Neural cell (in vitro differentiated cells): ENCODE data around the gene KLK8. TPM values are rescaled to one million over a fixed set of nuclear protein-coding genes. Genes with fewer than 3 reads are reported as not detected.
"Not testable (repeated sequence)": the region's sequence is repeated elsewhere in the genome, so short reads cannot be mapped to it uniquely, and the experiment has no call there.

Experiments
- H2AFZ ChIP-seq: fragments of 200-600, 300-800 bp; sonication (generic), shearing (Covaris generic); 2 replicates; pipeline ENCODE4 v1.6.0; 2014; ENCODE audit warnings: low read depth, mild to moderate bottlenecking, antibody characterized with exemption, low read length, moderate library complexity
- H3F3A ChIP-seq: fragments of 200-600 bp; shearing (Covaris generic); 2 replicates; pipeline ENCODE4 v1.6.1; 2016; ENCODE audit warnings: mild to moderate bottlenecking, moderate library complexity, mixed read lengths, antibody characterized with exemption, low read length; ENCODE audit not compliant: insufficient read depth, poor library complexity, severe bottlenecking
- H3K27ac ChIP-seq: fragments of 200-600, 300-800 bp; sonication (generic), shearing (Covaris generic); 2 replicates; pipeline ENCODE4 v1.5.1; 2014; ENCODE audit warnings: mild to moderate bottlenecking, low read length, moderate library complexity
- H3K27me3 ChIP-seq: fragments of 300-800, 200-600 bp; sonication (generic), shearing (Covaris generic); 2 replicates; pipeline ENCODE4 v1.6.0; 2014; ENCODE audit warnings: mild to moderate bottlenecking, low read depth, low read length, moderate library complexity; ENCODE audit not compliant: insufficient read depth
- H3K36me3 ChIP-seq: fragments of 300-800, 200-600 bp; sonication (generic), shearing (Covaris generic); 2 replicates; pipeline ENCODE4 v1.5.1; 2014; ENCODE audit warnings: mild to moderate bottlenecking, antibody characterized with exemption, low read length, moderate library complexity; ENCODE audit not compliant: insufficient read depth
- H3K4me2 ChIP-seq: fragments of 300-800, 200-600 bp; sonication (generic), shearing (Covaris generic); 2 replicates; pipeline ENCODE4 v1.6.0; 2014; ENCODE audit warnings: mild to moderate bottlenecking, low read length
- H3K4me3 ChIP-seq: fragments of 300-800, 200-600 bp; sonication (generic), shearing (Covaris generic); 2 replicates; pipeline ENCODE4 v1.5.1; 2014; ENCODE audit warnings: mild to moderate bottlenecking, low read length, moderate library complexity
- H3K79me2 ChIP-seq: fragments of 200-600 bp; shearing (Covaris generic); replicated peaks from 2 replicates; pipeline ENCODE4 v1.6.0; 2014; ENCODE audit warnings: mild to moderate bottlenecking, low read length, moderate library complexity; ENCODE audit not compliant: insufficient read depth
- H3K9ac ChIP-seq: fragments of 300-800, 200-600 bp; sonication (generic), shearing (Covaris generic); 2 replicates; pipeline ENCODE4 v1.6.1; 2016; ENCODE audit warnings: mild to moderate bottlenecking, low read length, mixed read lengths
- H3K9me2 ChIP-seq: fragments of 200-600 bp; shearing (Covaris generic); 2 replicates; pipeline ENCODE4 v1.6.1; 2016; ENCODE audit warnings: mild to moderate bottlenecking, low read length, mixed read lengths; ENCODE audit not compliant: insufficient read depth
- H3K9me3 ChIP-seq: fragments of 200-600, 300-800 bp; sonication (generic), shearing (Covaris generic); 2 replicates; pipeline ENCODE4 v1.6.1; 2016; ENCODE audit warnings: mild to moderate bottlenecking, mixed run types, low read length, moderate library complexity, mixed read lengths
- H4K20me1 ChIP-seq: fragments of 200-600 bp; shearing (Covaris generic); 2 replicates; pipeline ENCODE4 v1.6.1; 2016; ENCODE audit warnings: mild to moderate bottlenecking, mixed run types; ENCODE audit not compliant: insufficient read depth
- EP300 ChIP-seq: fragments of 450-650 bp; conservative IDR thresholded peaks from 2 replicates; pipeline ENCODE4 v1.6.1; 2014; ENCODE audit warnings: antibody characterized with exemption, mild to moderate bottlenecking, moderate library complexity; ENCODE audit not compliant: poor library complexity, severe bottlenecking
- EZH2 ChIP-seq: fragments of 200-600, 300-800 bp; shearing (Covaris generic), sonication (generic); IDR thresholded peaks from 2 replicates; pipeline ENCODE4 v1.6.1; 2014; ENCODE audit warnings: antibody characterized with exemption, low read length, borderline replicate concordance, mild to moderate bottlenecking; ENCODE audit not compliant: insufficient read depth, poor library complexity, severe bottlenecking
- MXI1 ChIP-seq: fragments of 450-650 bp; conservative IDR thresholded peaks from 2 replicates; pipeline ENCODE4 v1.6.1; 2014; ENCODE audit warnings: antibody characterized with exemption, mild to moderate bottlenecking; ENCODE audit not compliant: poor library complexity, severe bottlenecking
- POLR2AphosphoS5 ChIP-seq: IDR thresholded peaks from 2 replicates; pipeline ENCODE4 v1.6.1; 2012
- RAD21 ChIP-seq: fragments of 450-650 bp; conservative IDR thresholded peaks from 2 replicates; pipeline ENCODE4 v1.6.1; 2014; ENCODE audit warnings: antibody characterized with exemption, mild to moderate bottlenecking, moderate library complexity
- SMC3 ChIP-seq: fragments of 450-650 bp; conservative IDR thresholded peaks from 2 replicates; pipeline ENCODE4 v1.6.1; 2014; ENCODE audit warnings: antibody characterized with exemption, mild to moderate bottlenecking, moderate library complexity; ENCODE audit not compliant: poor library complexity
- TAF1 ChIP-seq: IDR thresholded peaks from 2 replicates; pipeline ENCODE4 v1.6.1; 2012; ENCODE audit warnings: low read depth
- polyA plus RNA-seq: library from polyadenylated mRNA; depleted of rRNA; stranded (reverse); fragments of >200 nt; gene quantifications from 2 replicates; pipeline ENCODE4 v1.2.3, GENCODE V29; 2014
- TF ChIP-seq, protein P1 (sequence below): IDR thresholded peaks from 2 replicates; pipeline ENCODE4 v1.6.1; 2012; ENCODE audit warnings: borderline replicate concordance
- TF ChIP-seq, protein P2 (sequence below): fragments of 450-650 bp; IDR thresholded peaks from 2 replicates; pipeline ENCODE4 v1.5.1; 2014; ENCODE audit warnings: antibody characterized with exemption, mild to moderate bottlenecking, moderate library complexity; ENCODE audit not compliant: poor library complexity, severe bottlenecking

The KLK8 gene
- polyA plus RNA-seq, 1 donor from 2014 or later: not detected

DNA sequence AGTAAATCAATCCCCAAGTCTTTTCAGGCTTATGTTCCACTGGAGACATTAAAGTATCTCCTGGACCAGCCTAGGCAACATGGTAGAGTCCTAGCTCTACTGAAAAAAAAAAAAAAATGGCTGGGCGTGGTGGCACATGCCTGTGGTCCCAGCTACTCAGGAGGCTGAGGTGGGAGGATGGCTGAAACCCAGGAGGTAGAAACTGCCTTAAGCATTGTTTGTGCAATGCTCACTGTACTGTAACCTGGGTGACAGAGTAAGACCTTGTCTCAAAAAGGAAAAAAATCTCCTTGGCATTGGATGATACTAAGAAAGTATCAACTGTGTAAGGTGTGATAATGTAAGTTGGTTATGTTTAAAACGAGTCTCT lies 8.8 kb downstream of the KLK8 start:
- H4K20me1 ChIP-seq: no peaks in the 10 kb centered on the region
- H3K27ac ChIP-seq: no peak overlapping the region
- H3F3A ChIP-seq: no peaks in the 10 kb centered on the region
- TF ChIP-seq TAF1 (no peak), SMC3 (no peak)
- H3K9ac ChIP-seq: no peak overlapping the region
- H2AFZ ChIP-seq: no peak overlapping the region
- H3K4me2 ChIP-seq: no peak overlapping the region
- H3K9me3 ChIP-seq: no peaks in the 10 kb centered on the region
- no peak overlapping the region for H3K4me3 ChIP-seq
- no peaks in the 10 kb centered on the region for H3K36me3 ChIP-seq
- no peaks in the 10 kb centered on the region for H3K79me2 ChIP-seq
- no peaks in the 10 kb centered on the region for H3K9me2 ChIP-seq
- H3K27me3 ChIP-seq: no peaks in the 10 kb centered on the region

DNA sequence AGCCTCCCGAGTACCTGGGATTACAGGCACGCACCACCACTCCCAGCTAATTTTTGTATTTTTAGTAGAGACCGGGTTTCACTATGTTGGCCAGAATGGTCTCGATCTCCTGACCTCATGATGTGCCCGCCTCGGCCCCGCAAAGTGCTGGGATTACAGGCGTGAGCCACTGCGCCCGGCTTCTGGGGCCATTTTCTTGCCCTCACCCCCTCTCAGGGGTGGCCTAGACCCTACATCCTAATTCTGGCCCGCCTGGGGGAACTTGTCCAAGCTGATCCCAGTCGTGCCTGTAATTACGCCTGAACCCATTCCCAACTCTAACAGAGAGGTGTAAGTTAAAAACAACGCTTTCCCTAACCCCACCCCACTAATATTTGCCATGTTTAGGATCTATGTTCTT lies 17.0 kb downstream of the KLK8 start:
- not testable (repeated sequence) for H3K4me3 ChIP-seq, H3K27ac ChIP-seq, H3K9me2 ChIP-seq, H2AFZ ChIP-seq, H4K20me1 ChIP-seq, H3F3A ChIP-seq, H3K79me2 ChIP-seq, H3K36me3 ChIP-seq, H3K9me3 ChIP-seq, H3K27me3 ChIP-seq, H3K4me2 ChIP-seq, H3K9ac ChIP-seq

DNA sequence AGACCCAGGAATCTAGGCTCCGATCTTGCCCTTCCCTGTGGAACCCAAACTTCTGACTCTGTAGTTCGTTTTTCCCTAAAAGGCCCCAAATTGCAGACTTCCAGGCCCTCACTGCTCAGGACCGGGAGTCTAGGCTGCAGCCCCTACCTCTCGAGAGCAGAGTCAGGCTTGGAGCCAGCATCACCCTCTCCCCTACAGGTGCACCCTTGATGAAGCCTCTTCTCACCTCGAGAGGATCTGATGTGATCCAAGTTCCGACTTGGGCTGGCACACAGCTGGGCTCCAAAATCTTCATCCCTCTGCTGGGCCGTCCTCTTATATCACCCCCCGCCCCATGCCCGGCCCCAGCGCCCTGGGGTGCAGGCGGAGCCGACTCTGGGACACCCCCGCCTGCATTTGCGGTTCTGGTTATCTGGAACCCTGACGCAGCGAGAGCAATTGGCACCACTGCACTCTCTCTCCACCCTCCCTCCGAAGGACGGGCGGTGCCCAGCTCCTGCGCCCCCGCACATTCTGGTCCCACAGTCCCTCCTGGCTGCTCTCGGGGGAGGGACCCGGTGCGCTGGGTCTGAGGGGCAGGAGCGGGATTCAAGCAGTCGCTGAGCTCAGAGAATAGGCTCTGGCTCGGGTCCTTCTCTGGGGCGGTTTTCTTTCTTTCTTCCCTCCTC lies 17.6 kb downstream of the KLK8 start, which contains the start of gene KLK7:
KLK7 (minus strand) TSS at position 293 of the 668 bp plus-strand sequence. CDS start 1,518 bp downstream, outside the sequence.
- Histone ChIP-seq H4K20me1 (no peaks in the 10 kb centered on the region), H2AFZ (no peak within 1 kb of the TSS), H3K9ac (no peak within 1 kb of the TSS), H3F3A (no peaks in the 10 kb centered on the region), H3K27me3 (no peaks in the 10 kb centered on the region), H3K4me3 (no peak within 1 kb of the TSS), H3K4me2 (no peak within 1 kb of the TSS), H3K9me2 (no peaks in the 10 kb centered on the region), H3K9me3 (no peaks in the 10 kb centered on the region), H3K79me2 (no peaks in the 10 kb centered on the region), H3K36me3 (no peaks in the 10 kb centered on the region), H3K27ac (no peak within 1 kb of the TSS)
- TF ChIP-seq SMC3 (no peak), EP300 (no peak)

DNA sequence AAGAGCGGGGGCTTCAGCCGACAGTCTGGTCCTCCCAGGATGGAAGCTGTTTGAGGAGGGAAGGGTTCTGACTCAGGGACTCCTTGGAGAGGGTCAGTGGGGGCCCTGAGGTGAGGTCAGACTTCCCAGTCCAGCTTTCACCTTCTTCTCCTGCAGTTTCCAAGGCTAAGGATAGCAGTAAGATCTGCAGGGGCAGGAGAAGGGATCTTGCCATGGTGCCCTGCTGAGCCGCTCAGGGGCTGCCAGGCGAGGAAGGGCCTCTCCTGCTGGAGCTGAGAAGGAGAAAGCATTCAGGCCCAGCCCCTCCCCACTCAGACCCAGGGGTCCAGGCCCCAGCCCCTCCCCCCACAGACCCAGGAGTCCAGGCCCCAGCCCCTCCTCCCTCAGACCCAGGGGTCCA lies 19.2 kb downstream of the KLK8 start:
- Histone ChIP-seq H3K36me3 (no peaks in the 10 kb centered on the region), H3K4me3 (no peak overlapping the region), H3K79me2 (no peaks in the 10 kb centered on the region), H3K9ac (no peak overlapping the region), H2AFZ (no peak overlapping the region), H3K9me2 (no peaks in the 10 kb centered on the region), H3K27me3 (no peaks in the 10 kb centered on the region), H4K20me1 (no peaks in the 10 kb centered on the region), H3K27ac (no peak overlapping the region), H3K4me2 (no peak overlapping the region), H3K9me3 (no peaks in the 10 kb centered on the region), H3F3A (no peaks in the 10 kb centered on the region)
- TF ChIP-seq, protein P1, sequence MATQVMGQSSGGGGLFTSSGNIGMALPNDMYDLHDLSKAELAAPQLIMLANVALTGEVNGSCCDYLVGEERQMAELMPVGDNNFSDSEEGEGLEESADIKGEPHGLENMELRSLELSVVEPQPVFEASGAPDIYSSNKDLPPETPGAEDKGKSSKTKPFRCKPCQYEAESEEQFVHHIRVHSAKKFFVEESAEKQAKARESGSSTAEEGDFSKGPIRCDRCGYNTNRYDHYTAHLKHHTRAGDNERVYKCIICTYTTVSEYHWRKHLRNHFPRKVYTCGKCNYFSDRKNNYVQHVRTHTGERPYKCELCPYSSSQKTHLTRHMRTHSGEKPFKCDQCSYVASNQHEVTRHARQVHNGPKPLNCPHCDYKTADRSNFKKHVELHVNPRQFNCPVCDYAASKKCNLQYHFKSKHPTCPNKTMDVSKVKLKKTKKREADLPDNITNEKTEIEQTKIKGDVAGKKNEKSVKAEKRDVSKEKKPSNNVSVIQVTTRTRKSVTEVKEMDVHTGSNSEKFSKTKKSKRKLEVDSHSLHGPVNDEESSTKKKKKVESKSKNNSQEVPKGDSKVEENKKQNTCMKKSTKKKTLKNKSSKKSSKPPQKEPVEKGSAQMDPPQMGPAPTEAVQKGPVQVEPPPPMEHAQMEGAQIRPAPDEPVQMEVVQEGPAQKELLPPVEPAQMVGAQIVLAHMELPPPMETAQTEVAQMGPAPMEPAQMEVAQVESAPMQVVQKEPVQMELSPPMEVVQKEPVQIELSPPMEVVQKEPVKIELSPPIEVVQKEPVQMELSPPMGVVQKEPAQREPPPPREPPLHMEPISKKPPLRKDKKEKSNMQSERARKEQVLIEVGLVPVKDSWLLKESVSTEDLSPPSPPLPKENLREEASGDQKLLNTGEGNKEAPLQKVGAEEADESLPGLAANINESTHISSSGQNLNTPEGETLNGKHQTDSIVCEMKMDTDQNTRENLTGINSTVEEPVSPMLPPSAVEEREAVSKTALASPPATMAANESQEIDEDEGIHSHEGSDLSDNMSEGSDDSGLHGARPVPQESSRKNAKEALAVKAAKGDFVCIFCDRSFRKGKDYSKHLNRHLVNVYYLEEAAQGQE: no peak
- TF ChIP-seq TAF1: no peak
- TF ChIP-seq EP300: no peak
- no peak for TF ChIP-seq MXI1
- no peak for TF ChIP-seq POLR2AphosphoS5
- no peak for TF ChIP-seq SMC3
- TF ChIP-seq, protein P2, sequence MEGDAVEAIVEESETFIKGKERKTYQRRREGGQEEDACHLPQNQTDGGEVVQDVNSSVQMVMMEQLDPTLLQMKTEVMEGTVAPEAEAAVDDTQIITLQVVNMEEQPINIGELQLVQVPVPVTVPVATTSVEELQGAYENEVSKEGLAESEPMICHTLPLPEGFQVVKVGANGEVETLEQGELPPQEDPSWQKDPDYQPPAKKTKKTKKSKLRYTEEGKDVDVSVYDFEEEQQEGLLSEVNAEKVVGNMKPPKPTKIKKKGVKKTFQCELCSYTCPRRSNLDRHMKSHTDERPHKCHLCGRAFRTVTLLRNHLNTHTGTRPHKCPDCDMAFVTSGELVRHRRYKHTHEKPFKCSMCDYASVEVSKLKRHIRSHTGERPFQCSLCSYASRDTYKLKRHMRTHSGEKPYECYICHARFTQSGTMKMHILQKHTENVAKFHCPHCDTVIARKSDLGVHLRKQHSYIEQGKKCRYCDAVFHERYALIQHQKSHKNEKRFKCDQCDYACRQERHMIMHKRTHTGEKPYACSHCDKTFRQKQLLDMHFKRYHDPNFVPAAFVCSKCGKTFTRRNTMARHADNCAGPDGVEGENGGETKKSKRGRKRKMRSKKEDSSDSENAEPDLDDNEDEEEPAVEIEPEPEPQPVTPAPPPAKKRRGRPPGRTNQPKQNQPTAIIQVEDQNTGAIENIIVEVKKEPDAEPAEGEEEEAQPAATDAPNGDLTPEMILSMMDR: no peak
- TF ChIP-seq RAD21: no peak
- no peak for TF ChIP-seq EZH2
